Activated B cell treated with CpG ODN at 0.5 μM for 24 hours (primary cell): ENCODE measurements around the gene WDR1. TPM values are rescaled to one million over a fixed set of nuclear protein-coding genes. Genes with fewer than 3 reads are reported as not detected.

Experiments used
- ATAC-seq: fragments of 200-7000 bp; cut with Tn5 transposase; one replicate; pipeline ENCODE4 v1.10.0; 2021; ENCODE audit warnings: low read depth, mild to moderate bottlenecking, moderate library complexity
- CTCF ChIA-PET: fragments of 350-600 bp; sonication (Branson Sonifier 250); formaldehyde crosslinking; loops from one replicate; lab custom pipeline; 2021; ENCODE audit warnings: antibody characterized with exemption; lab: Charles Lee
- POLR2A ChIA-PET: fragments of 350-600 bp; sonication (Branson Sonifier 250); formaldehyde crosslinking; loops from one replicate; lab custom pipeline; 2021; ENCODE audit warnings: antibody characterized with exemption; lab: Charles Lee
- DNase-seq: peaks from one replicate; pipeline ENCODE4 v3.0.0; 2022
- H3K27ac Mint-ChIP-seq: one replicate; pipeline ENCODE4 v1.8.0; 2020; ENCODE audit warnings: mixed read lengths
- H3K27me3 Mint-ChIP-seq: one replicate; pipeline ENCODE4 v1.8.0; 2021; ENCODE audit warnings: mixed read lengths
- H3K36me3 Mint-ChIP-seq: one replicate; pipeline ENCODE4 v1.8.0; 2021; ENCODE audit warnings: low read depth, mixed read lengths
- H3K4me1 Mint-ChIP-seq: one replicate; pipeline ENCODE4 v1.8.0; 2021; ENCODE audit warnings: mixed read lengths
- H3K4me3 Mint-ChIP-seq: one replicate; pipeline ENCODE4 v1.8.0; 2020; ENCODE audit warnings: mild to moderate bottlenecking, mixed read lengths
- H3K9me3 Mint-ChIP-seq: one replicate; pipeline ENCODE4 v1.8.0; 2020; ENCODE audit warnings: mixed read lengths
- intact Hi-C: fragments of 100-400 bp; cut with micrococcal nuclease; formaldehyde crosslinking; loops from one replicate; pipeline ENCODE4 v1.15.1; 2024
- total RNA-seq: library from RNA; stranded (reverse); gene quantifications from 2 replicates; pipeline ENCODE4 v1.2.3, GENCODE V29; 2022
- TF ChIP-seq, protein P1 (sequence below): fragments of 200-600 bp; IDR thresholded peaks from one replicate; pipeline ENCODE4 v1.8.0; 2022; ENCODE audit warnings: antibody characterized with exemption, mild to moderate bottlenecking

The WDR1 gene
- total RNA-seq, 1 donor from 2014 or later: 337 TPM

DNA sequence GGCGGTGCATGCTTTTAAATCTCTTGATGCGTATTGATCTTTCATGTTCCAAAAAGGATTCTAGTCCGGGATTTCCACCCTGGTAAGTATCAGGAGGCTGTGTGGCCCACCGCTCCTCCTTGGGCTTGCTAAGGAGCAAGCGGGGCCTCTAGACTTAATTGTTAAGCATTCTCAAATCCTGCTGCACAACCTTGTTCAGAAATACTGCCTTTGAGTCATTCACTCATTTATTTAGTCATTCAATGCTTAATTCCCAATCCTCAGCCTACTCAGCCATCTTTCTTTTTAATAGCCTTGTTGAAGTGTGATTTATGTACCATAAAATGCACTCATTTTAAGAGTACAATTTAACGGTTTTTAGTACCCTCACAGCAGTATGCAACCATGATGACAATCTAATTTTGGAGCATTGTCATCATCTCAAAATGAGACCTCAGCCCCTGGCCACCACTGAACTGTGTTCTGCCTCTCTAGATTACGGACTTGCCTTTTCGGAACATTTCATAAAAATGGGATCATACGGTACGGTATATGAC is 79.7 kb downstream of the WDR1 start:
- H3K4me3 Mint-ChIP-seq: no peak overlapping the region
- ChIA-PET CTCF (no interaction called here), POLR2A (no interaction called here)
- ATAC-seq (no peak), DNase-seq (no peak)
- TF ChIP-seq, protein P1, sequence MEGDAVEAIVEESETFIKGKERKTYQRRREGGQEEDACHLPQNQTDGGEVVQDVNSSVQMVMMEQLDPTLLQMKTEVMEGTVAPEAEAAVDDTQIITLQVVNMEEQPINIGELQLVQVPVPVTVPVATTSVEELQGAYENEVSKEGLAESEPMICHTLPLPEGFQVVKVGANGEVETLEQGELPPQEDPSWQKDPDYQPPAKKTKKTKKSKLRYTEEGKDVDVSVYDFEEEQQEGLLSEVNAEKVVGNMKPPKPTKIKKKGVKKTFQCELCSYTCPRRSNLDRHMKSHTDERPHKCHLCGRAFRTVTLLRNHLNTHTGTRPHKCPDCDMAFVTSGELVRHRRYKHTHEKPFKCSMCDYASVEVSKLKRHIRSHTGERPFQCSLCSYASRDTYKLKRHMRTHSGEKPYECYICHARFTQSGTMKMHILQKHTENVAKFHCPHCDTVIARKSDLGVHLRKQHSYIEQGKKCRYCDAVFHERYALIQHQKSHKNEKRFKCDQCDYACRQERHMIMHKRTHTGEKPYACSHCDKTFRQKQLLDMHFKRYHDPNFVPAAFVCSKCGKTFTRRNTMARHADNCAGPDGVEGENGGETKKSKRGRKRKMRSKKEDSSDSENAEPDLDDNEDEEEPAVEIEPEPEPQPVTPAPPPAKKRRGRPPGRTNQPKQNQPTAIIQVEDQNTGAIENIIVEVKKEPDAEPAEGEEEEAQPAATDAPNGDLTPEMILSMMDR: no peak
- no peaks in the 10 kb centered on the region for H3K9me3 Mint-ChIP-seq
- peaks cover 12% of the 10 kb centered on the region for H3K4me1 Mint-ChIP-seq
- intact Hi-C loops: no loop called here
- H3K36me3 Mint-ChIP-seq: no peaks in the 10 kb centered on the region
- no peak overlapping the region for H3K27ac Mint-ChIP-seq
- no peaks in the 10 kb centered on the region for H3K27me3 Mint-ChIP-seq

DNA sequence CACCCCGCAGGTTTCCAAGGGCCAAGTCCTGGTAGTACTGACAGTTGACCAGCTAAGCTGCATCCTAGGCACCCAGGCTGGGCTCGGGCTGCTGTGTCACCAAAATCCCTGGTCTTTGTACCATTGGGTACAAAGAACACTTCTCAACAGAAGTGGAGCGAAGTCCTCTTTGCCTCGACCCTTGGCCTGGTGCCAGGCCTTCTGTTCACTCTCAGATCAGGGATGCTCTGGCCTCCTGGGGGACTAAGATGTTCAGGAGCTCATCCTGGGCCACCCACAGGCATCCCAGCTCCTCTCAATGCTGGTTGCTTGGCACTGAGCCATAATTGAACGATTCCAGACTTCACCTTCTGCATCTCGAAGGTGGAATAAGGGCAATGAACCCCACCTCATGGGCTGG is 81.5 kb downstream of the WDR1 start:
- Mint-ChIP-seq H3K9me3 (no peaks in the 10 kb centered on the region), H3K4me3 (no peak overlapping the region), H3K4me1 (peaks cover 12% of the 10 kb centered on the region), H3K27ac (no peak overlapping the region), H3K27me3 (no peaks in the 10 kb centered on the region), H3K36me3 (no peaks in the 10 kb centered on the region)
- ChIA-PET CTCF (no interaction called here), POLR2A (no interaction called here)
- ATAC-seq (no peak), DNase-seq (no peak)
- intact Hi-C loops: no loop called here
- TF ChIP-seq, protein P1: no peak

DNA sequence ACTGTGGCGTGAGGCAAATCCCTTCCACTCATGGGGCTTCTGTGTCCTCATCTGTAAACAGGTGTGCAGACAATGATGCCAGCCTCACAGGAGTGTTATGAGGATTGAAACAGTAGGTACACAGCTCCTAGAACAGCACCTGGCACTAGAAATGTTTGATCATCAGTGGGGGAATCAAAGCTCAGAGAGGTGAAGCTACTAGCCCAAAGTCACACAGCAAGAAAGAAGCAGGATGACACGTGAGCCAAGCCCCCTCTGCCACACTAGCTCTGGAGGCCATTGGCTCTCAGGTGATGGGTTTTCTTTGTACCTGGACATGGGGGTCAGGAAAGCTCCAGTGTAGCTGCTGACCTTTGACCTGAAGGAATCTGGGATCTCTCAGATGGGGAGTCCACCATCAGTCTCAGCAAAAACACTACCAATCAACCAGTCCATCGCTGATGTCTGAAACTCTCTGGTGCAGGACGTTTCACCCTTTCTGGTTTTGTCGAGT is 81.9 kb downstream of the WDR1 start:
- no peaks in the 10 kb centered on the region for H3K36me3 Mint-ChIP-seq

DNA sequence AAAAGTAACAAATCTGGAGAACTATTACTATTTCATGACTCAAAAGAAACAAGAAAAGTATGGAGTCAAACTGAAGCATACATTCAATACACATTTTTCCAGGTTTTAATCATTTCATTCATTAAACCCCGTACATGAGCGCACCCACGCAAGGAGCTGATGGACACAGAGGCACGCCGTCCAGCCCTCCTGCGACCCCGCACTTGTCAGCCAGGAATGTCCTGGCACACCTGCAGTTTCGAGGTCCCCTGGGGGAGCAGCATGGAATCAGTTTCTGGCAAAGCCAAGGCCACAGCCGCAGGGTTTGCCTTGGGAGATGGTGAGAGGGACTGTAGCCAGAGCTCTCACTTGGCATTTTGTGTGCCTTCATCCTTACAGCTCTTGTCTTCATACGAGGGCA is 82.5 kb downstream of the WDR1 start:
- POLR2A ChIA-PET: interaction anchor here (0.6 to 1.2 kb wide), 2 partner anchors 14 to 15 kb away, joined by 3 to 6 read pairs; no protein-coding TSS in a partner anchor

More for the DNA sequence above, 81.9 kb downstream of the WDR1 start:
- TF ChIP-seq, protein P1: no peak
- no peak for ATAC-seq
- no peak overlapping the region for H3K27ac Mint-ChIP-seq
- no peaks in the 10 kb centered on the region for H3K27me3 Mint-ChIP-seq
- H3K9me3 Mint-ChIP-seq: no peaks in the 10 kb centered on the region
- peaks cover 12% of the 10 kb centered on the region for H3K4me1 Mint-ChIP-seq
- CTCF ChIA-PET: no interaction called here
- intact Hi-C loops: no loop called here
- no peak for DNase-seq
- no peak overlapping the region for H3K4me3 Mint-ChIP-seq
- POLR2A ChIA-PET: interaction anchor here (1.2 kb wide), 1 partner anchor 14 kb away, joined by 6 read pairs; no protein-coding TSS in a partner anchor

DNA sequence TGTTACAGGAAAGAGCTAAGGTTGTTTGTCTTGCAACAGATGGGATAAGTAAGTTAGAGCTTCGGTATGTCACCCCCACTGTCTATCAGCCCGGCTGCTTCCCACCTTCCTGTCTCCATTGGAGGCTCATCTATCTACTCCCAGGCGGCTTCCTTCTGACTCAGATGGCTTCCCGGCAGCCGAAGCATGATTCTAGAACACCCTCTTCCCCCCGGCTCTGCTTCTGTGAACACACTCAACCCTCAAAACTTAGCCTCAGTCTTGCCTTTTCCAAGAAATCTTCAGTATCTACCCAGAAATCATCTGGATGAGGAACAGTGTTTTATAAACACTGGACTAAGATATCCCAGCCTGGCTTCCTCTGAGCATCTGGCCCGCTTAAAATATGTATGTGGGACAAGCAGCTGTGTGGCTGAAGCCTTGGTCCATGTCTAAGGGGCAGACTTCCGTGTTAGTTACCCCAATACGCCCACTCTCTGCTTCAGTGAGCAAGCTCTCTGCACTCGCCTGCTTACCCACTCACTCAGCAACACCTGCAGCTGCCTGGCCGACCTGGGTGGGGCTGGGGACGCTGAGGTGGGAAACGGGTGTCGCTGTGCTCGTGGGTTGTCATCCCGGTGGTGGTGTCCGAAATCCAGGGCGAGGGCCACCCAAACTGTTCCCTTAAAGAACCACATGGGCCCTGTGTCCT is 83.3 kb downstream of the WDR1 start:
- peak; percentile 50 for ATAC-seq
- H3K27me3 Mint-ChIP-seq: peaks cover under 1% of the 10 kb centered on the region
- H3K4me3 Mint-ChIP-seq: no peak overlapping the region
- no peaks in the 10 kb centered on the region for H3K36me3 Mint-ChIP-seq
- H3K4me1 Mint-ChIP-seq: peaks cover 12% of the 10 kb centered on the region
- no peak overlapping the region for H3K27ac Mint-ChIP-seq
- CTCF ChIA-PET: no interaction called here
- H3K9me3 Mint-ChIP-seq: no peaks in the 10 kb centered on the region
- TF ChIP-seq, protein P1: no peak
- POLR2A ChIA-PET: interaction anchor here (0.6 to 1.2 kb wide), 2 partner anchors 13 to 14 kb away, joined by 3 to 6 read pairs; no protein-coding TSS in a partner anchor
- intact Hi-C loops: no loop called here
- no peak for DNase-seq

More for the DNA sequence above, 82.5 kb downstream of the WDR1 start:
- Mint-ChIP-seq H3K9me3 (no peaks in the 10 kb centered on the region), H3K27me3 (no peaks in the 10 kb centered on the region), H3K27ac (no peak overlapping the region), H3K4me1 (peaks cover 12% of the 10 kb centered on the region), H3K4me3 (no peak overlapping the region), H3K36me3 (no peaks in the 10 kb centered on the region)
- ATAC-seq (no peak), DNase-seq (no peak)
- CTCF ChIA-PET: no interaction called here
- intact Hi-C loops: no loop called here
- TF ChIP-seq, protein P1: no peak
